GM03348 (cell line): ENCODE measurements around the gene CCZ1B.
"Not testable (repeated sequence)": the region's sequence is repeated elsewhere in the genome, so short reads cannot be mapped to it uniquely, and the experiment has no call there.

Source experiments
- DNase-seq: peaks from one replicate; pipeline ENCODE4 v3.0.0; 2012; ENCODE audit warnings: low spot score

The CCZ1B gene

GRCh38 chr7:6826151-6826550, at the start of gene CCZ1B:
Gene CCZ1B, minus strand, starts transcription at chr7:6826275. Its CDS starts 78 bp downstream, at chr7:6826197.
- DNase-seq = not testable (repeated sequence)

GRCh38 chr7:6875022-6875421, 48.9 kb upstream of the CCZ1B start:
- not testable (repeated sequence) for DNase-seq

- not testable (repeated sequence) for DNase-seq
Observed at GRCh38 chr7:6872246-6872945, 46.3 kb upstream of the CCZ1B start.

DNA sequence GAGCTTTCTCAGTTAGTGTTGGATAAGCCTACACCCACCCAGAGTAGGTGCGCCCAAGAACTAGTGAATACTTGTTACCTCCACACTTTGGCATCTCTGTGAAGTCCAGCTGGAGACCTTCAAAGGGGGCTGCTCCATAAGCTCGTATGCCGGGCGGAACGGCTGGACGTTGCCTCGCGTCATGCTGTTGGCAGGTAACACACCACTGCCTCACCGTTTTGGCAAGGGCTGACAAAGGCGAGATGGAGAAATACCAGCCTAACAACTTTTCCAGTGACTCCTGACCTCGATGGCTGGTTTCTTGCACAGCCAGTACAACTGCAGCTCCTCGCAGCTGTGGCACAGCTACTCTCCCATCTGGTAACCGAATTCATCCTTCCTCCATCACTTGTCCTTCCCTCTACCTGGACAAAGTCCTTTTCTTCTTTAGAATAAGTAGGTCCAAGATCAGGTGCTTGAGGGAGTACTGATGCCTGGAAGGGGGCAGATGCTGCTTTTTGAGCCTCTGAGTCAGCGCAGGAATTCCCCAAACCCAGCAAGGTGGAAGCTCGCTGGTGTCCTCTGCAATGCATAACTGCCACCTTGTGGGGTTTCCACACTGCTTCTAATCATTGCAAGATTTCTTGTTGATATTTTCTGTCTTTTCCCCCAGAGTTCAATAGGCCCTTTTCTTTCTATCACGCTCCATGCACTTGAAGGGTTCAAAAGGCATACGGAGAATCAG, 45.5 kb upstream of the CCZ1B start:
- not testable (repeated sequence) for DNase-seq

DNA sequence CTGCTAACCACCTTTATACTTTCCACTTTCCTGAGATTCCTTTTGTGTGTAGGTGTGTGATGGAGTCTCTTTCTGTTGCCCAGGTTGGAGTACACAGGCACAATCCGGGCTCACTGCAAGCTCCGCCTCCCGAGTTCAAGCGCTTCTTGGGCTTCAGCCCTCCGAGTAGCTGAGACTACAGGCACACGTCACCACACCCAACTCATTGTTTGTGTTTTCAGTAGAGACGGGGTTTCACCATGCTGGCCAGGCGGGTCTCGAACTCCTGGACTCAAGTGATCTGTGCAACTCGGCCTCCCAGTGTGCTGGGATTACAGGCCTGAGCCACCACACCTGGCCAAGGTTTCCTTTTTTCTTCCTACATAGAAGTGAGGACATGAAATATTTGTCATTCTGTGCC, 38.7 kb upstream of the CCZ1B start:
- not testable (repeated sequence) for DNase-seq

- DNase-seq = not testable (repeated sequence)
Observed at GRCh38 chr7:6864188-6864587, 38.1 kb upstream of the CCZ1B start.

DNA sequence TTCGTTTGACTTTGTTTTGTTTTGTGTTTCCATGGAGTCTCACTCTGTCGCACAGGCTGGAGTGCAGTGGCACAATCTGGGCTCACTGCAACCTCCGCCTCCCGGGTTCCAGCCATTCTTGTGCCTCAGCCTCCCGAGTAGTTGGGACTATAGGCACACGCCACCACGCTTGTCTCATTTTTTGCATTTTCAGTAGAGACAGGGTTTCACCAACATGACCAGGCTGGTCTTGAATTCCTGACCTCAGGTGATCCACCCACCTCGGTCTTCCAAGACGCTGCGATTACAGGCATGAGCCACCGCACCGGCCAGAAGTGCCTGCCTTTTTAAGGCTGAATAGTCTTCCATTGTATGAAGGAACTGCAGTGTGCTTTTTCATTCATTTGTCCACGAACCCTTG, 36.8 kb upstream of the CCZ1B start:
- DNase-seq = not testable (repeated sequence)

GRCh38 chr7:6857721-6858314, 31.7 kb upstream of the CCZ1B start:
- DNase-seq = peak; percentile 45

DNA sequence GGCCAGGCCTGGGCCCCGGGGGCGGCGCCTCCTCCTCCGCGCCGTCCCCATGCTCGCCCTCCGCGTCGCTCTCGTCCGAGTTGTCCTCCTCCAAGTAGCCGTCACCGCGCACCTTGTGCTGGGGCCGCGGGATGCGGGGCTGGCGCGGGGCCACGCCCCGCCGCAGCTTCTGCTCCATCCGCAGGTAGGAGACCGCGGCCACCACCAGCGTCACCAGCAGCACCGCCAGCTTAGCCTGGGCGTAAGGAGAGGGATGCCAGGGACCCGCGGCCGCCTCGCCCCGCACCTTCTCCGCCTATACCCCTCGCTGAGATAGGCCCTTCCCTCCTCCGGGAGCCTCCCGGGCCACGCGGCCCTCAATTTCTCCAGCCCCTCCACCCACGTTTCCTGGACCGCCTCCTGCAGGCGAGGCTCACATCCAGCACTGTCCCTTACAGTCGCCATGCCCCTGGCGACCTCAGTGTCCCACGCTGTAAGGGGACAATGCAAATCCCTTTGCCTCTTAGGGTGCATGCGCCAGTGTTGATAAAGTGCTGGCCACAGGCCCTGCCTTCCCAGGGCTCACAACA, 29.6 kb upstream of the CCZ1B start:
- not testable (repeated sequence) for DNase-seq

DNA sequence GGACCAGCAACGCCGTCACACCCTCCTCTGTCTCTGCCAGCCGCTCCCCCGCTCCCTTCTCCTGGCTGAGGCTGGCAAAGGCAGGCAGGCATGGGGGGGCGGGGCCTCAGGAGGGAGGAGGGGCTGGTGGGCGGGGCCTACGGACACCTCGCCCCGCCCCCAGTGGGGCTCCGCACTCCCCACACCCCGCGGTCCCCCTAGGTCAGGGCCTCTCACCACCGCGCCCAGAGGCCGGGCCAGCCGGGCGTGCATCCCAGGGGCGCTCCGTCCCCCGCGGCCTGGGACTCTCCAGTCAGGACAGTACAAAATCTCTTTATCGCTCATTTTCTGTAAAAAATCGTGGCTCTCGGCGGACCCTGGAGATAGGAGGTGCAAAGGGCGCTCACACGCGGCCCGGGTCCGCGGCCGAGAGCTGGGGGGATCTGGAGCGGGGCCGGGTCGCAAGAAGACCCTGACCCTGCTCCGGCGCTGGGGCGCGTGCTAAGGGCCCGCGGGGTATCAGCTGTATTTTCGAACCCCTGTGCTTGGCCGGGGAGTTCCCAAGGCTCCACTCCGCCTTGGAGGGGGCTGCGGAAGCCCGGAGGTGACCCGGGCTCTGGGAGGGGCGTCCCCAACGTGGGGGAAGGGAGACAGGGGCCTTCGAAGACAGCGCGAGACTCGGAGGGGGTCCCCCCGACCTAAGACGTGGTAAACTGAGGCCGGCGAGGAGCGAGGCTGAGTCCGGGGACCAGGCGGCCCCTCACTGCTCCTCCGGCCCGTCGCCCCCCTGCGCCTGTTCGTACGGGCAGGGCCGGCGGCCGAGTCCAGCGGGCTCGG, 28.9 kb upstream of the CCZ1B start:
- not testable (repeated sequence) for DNase-seq

GRCh38 chr7:6853681-6854080, 27.6 kb upstream of the CCZ1B start:
- not testable (repeated sequence) for DNase-seq

DNA sequence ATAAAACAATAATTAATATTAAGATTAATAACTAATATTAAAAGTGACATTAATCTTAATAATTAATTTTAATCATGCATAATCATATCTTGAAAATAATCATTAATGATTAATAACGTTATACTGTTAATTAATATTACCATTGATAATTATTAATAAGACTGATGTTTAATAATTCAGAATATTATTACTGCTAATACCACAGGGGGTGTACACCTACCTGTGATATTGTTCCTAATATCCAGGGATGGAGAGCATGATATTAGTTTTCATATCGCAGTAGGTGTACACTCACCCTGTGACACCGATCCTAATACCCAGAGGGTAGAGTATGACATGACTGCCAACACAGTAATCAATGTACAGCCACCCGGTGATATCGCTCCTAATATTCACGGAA, 23.1 kb upstream of the CCZ1B start:
- not testable (repeated sequence) for DNase-seq

GRCh38 chr7:6847751-6848150, 21.7 kb upstream of the CCZ1B start:
- not testable (repeated sequence) for DNase-seq

GRCh38 chr7:6845971-6846449, 19.9 kb upstream of the CCZ1B start:
- not testable (repeated sequence) for DNase-seq

DNA sequence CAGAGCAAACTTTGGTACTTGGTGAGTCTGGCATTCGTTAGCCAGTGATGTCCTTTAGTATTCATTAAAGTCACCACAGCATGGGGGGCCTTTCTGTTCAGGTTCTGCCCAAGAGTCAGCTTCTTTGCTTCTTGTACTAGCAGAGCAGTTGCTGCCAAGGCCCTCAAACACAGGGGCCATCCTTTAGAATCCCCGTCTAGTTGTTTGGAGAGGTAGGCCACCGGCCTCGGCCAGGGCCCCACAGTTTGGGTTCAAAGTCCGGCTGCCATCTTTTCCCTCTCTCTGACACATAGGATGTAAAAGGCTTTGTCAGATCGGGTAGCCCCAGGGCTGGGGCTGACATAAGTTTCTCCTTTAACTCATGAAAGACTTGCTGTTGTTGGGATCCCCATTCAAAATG, 17.6 kb upstream of the CCZ1B start:
- not testable (repeated sequence) for DNase-seq

- not testable (repeated sequence) for DNase-seq
Observed at GRCh38 chr7:6843092-6843491, 17.0 kb upstream of the CCZ1B start.

DNA sequence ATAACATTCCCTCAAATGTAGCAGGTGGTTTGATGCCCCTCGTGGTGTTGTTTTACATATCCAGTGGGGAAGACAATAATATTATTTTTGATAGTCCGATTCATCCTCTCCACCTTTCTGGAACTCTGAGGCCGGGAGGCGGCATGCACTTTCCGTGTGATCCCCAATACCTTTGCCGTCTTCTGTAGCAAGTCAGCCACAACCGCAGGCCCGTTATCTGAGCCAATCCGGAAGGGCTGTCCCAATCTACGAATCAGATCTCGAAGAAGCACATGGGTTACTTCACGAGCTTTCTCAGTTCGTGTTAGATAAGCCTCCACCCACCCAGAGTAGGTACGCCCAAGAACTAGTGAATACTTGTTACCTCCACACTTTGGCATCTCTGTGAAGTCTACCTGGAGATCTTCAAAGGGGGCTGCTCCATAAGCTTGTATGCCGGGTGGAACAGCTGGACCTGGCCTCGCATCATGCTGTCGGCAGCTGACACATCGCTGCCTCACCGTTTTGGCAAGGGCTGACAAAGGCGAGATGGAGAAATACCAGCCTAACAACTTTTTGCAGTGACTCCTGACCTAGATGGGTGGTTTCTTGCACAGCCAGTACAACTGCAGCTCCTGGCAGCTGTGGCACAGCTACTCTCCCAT, 16.3 kb upstream of the CCZ1B start:
- DNase-seq = not testable (repeated sequence)

DNA sequence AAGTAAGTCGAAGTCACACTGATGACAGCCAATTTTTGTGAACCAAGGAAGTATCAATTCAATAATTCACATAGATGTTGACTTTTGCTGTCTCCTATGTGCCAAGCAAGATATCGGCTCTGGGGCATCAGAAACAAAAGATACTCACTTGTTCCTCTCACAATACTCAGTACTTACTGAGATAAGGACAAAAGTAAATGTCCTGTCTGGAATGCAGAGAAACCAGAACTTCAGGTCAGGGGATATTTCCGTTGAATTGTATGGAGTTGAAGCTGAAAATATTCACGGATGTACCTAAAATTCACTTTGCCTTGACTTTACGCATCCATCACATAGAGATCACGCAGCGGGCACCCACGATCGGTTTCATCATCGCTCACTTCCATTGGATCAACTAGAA, 11.0 kb upstream of the CCZ1B start:
- not testable (repeated sequence) for DNase-seq

DNA sequence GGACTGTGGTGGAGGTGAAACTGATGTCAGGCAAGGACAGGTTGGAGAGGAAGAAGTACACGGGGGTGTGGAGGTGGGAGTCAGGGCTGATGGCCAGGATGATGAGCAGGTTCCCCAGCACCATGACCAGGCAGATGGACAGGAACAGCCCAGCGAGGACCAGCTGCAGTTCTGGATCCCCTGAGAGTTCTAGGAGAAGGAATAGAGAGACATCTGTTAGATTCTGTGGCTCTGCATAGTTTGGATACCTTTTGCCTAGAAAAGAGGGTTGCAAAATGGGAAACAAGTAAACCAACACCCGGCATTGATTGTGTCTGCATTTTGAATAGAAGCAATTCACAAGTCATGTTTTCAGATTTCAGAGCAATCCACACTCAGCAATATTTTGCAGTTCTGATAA, 9.4 kb upstream of the CCZ1B start:
- not testable (repeated sequence) for DNase-seq

- no peak for DNase-seq
Observed at GRCh38 chr7:6833636-6834035, 7.6 kb upstream of the CCZ1B start.
